Effector memory CD4-positive, alpha-beta T cell (primary cell): ENCODE measurements around the gene IPPK.
"Not testable (repeated sequence)": the region's sequence is repeated elsewhere in the genome, so short reads cannot be mapped to it uniquely, and the experiment has no call there.

Source experiments
- DNase-seq, 3 donors: peaks; one replicate each; pipeline ENCODE4 v3.0.0-alpha.2; 2020
- H3K27ac ChIP-seq: 2 replicates; pipeline ENCODE4 v1.7.0; 2013; ENCODE audit warnings: mild to moderate bottlenecking, low read length, moderate library complexity; ENCODE audit not compliant: insufficient read depth, poor library complexity, severe bottlenecking
- H3K27me3 ChIP-seq: replicated peaks from 2 replicates; pipeline ENCODE4 v1.7.0; 2013; ENCODE audit warnings: mild to moderate bottlenecking, low read length; ENCODE audit not compliant: insufficient read depth, control insufficient read depth, poor library complexity, severe bottlenecking
- H3K36me3 ChIP-seq: 2 replicates; pipeline ENCODE4 v1.7.0; 2013; ENCODE audit warnings: mild to moderate bottlenecking, low read length, moderate library complexity; ENCODE audit not compliant: control insufficient read depth, insufficient read depth
- H3K4me1 ChIP-seq: 2 replicates; pipeline ENCODE4 v1.7.0; 2013; ENCODE audit warnings: low read length, mild to moderate bottlenecking; ENCODE audit not compliant: control insufficient read depth, insufficient read depth, poor library complexity, severe bottlenecking
- H3K4me3 ChIP-seq: 2 replicates; pipeline ENCODE4 v1.7.0; 2013; ENCODE audit warnings: low read length, low read depth, mild to moderate bottlenecking; ENCODE audit not compliant: insufficient read depth, poor library complexity, severe bottlenecking
- H3K9me3 ChIP-seq: 2 replicates; pipeline ENCODE4 v1.7.0; 2013; ENCODE audit warnings: mild to moderate bottlenecking, low read length, moderate library complexity; ENCODE audit not compliant: control insufficient read depth

IPPK gene

DNA sequence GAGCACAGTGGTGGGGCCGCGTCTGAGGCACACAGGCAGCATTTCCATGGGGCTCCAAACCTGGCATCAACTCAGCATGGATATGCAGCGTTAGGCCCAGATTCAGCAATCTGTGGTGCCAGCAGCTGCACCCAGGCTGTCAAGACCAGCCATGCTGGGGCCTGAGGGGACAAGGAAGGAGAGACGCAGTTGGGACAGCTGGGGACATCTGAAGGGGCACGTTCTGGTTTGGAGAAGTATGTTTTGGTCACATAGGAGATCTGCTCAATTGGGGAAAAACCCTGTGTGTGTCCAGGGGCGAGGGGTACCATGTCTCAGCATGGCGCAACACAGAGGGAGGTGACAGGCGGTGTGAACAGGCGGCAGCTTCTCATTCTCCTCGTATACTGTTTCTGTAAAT is 67.5 kb downstream of the IPPK start:
- no peak overlapping the region for H3K27ac ChIP-seq
- no peaks in the 10 kb centered on the region for H3K27me3 ChIP-seq
- H3K36me3 ChIP-seq = no peaks in the 10 kb centered on the region
- no peak overlapping the region for H3K4me3 ChIP-seq
- H3K9me3 ChIP-seq = no peaks in the 10 kb centered on the region
- no peaks in the 10 kb centered on the region for H3K4me1 ChIP-seq
- DNase-seq = no peak

DNA sequence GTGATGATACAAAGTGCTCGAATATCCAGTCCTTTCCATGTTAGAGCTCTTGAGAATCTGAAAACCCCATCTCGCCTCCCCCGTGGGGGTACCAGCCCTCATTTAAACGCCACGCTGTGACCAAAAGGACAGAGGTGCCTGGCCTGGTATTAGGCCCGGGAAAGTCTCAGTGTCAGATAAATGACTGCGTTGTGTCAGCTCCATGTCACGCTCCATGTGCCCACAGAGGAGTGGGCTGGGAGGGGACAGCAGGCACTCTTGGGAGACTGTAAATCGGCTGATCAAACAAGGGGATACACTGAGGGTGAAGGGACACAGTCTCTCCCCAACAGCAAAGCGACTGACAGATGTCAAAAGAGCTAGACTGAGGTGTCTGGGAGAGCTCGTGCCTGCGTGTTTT is 68.5 kb downstream of the IPPK start:
- DNase-seq = no peak
- Histone ChIP-seq H3K4me3 (no peak overlapping the region), H3K27me3 (no peaks in the 10 kb centered on the region), H3K36me3 (no peaks in the 10 kb centered on the region), H3K9me3 (no peaks in the 10 kb centered on the region), H3K27ac (no peak overlapping the region), H3K4me1 (no peaks in the 10 kb centered on the region)

DNA sequence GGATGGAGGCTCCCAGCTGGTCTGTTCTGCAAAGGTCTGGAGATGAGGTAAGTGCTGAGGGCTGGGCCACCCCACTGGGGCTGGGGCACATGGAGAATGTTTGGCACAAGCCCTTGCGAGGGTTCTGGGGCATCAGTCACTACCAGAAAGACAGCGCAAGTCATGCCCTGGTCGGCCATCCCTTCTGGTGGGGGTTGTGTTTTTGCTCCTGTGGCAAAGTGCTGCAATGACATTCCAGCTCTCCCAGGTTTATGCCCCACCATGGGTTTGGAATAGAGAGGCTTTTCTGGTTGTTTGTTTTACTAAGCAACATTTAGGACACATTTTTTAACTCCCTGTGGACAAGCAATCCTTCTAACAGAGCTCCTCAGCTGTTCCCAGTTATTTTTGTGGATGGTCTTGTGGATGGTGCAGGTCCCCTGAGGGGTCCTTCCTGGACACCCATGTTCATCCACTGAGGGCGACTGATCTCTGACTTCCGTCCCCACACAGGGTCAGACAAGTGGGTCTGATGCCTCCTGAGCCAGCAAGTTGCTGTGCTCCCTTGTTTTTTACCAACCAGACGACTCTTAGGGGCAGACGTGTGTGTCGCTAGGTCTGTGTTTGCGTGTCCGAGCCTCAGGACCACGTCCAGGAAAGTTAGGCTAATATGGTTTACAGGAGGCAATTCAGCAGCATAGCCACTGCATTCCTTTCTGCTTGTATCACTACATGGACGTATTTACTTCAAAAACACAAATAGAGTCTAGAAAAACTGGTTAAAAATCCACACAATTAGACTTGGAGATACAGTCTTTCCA is 69.3 kb downstream of the IPPK start:
- H3K4me1 ChIP-seq = no peaks in the 10 kb centered on the region
- no peak overlapping the region for H3K4me3 ChIP-seq
- no peaks in the 10 kb centered on the region for H3K27me3 ChIP-seq
- DNase-seq = no peak
- no peaks in the 10 kb centered on the region for H3K36me3 ChIP-seq
- no peaks in the 10 kb centered on the region for H3K9me3 ChIP-seq
- H3K27ac ChIP-seq = no peak overlapping the region

DNA sequence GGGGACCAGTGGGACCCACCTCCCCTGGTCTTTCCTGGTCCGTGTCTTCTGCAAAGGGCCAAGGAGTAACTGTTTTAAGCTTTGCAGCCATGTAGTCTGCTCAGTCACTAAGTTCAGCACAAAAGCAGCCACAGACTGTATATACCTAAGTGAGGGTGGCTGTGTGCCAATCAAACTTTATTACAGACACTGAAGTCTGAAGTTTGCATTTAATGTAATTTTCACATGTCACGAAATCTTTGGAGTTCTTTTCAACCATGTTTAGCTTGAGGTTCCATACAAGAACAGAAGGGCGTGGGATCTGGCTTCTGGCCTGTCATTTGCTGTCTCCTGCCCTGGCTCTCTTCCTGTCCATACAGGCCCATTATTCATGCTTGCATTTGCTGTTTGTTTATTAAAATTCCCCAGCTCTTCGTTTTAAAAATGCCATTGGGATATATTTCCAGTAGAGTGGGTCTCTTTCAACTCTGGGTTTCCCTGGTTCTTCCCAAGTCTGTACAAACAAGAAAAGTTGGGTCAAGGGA is 69.9 kb downstream of the IPPK start:
- no peak overlapping the region for H3K4me3 ChIP-seq
- DNase-seq = no peak
- H3K27ac ChIP-seq = no peak overlapping the region
- no peaks in the 10 kb centered on the region for H3K4me1 ChIP-seq
- H3K36me3 ChIP-seq = no peaks in the 10 kb centered on the region
- H3K9me3 ChIP-seq = no peaks in the 10 kb centered on the region
- no peaks in the 10 kb centered on the region for H3K27me3 ChIP-seq

DNA sequence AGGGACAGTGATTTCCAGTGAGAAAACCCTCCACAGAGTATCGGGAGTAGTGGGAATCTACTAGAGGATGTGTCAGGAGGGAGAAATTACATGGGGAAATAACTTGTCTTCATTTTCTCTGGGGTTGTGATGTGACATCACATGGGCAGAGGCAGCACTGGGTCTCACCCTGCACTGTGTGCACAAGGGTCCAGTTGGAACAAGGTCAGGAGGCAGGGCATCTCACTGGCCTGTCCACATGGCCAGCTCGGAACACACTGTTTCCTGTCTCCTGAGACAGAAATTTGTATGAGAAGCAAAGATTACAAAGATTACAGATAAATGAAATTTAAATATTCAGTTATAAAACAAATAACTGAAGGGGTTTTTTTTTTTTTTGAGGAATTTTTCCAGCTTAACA is 71.5 kb downstream of the IPPK start:
- H3K27me3 ChIP-seq = no peaks in the 10 kb centered on the region
- H3K36me3 ChIP-seq = no peaks in the 10 kb centered on the region

DNA sequence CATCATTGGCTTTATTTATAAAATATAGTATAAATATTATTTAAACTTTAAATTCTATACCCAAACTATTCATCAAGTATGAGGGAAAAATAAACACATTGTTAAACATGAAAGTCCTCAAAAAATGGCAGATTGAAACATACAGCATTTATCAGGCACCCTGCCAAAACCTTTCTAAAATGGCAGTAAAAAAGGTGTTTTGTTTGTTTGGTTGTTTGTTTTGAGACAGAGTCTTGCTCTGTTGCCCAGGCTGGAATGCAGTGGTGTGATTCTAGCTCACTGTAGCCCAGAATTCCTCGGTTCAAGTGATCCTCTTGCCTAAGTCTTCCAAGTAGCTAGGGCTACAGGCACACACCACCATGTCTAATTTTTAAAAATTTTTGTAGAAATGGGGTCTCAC is 74.0 kb downstream of the IPPK start:
- no peaks in the 10 kb centered on the region for H3K4me1 ChIP-seq
- no peaks in the 10 kb centered on the region for H3K9me3 ChIP-seq
- H3K36me3 ChIP-seq = no peaks in the 10 kb centered on the region
- no peak for DNase-seq
- no peak overlapping the region for H3K4me3 ChIP-seq
- H3K27ac ChIP-seq = no peak overlapping the region
- H3K27me3 ChIP-seq = no peaks in the 10 kb centered on the region

More for the DNA sequence above, 71.5 kb downstream of the IPPK start:
- Histone ChIP-seq H3K4me3 (no peak overlapping the region), H3K9me3 (no peaks in the 10 kb centered on the region), H3K4me1 (no peaks in the 10 kb centered on the region), H3K27ac (no peak overlapping the region)
- DNase-seq = no peak

DNA sequence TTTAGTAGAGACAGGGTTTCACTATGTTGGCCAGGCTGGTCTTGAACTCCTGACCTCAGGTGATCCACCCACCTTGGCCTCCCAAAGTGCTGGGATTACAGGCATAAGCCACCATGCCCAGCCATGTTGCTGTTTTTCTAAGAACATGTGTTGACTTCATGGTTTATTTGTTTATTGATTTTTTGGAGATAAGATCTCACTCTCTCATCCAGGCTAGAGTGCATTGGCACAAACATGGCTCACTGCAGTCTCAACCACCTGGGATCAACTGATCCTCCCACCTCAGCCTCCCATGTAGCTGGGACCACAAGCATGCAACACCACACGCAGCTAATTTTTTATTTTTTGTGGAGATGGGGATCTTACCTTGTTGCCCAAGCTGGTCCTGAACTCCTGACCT is 74.9 kb downstream of the IPPK start:
- not testable (repeated sequence) for H3K27me3 ChIP-seq, H3K4me3 ChIP-seq, H3K27ac ChIP-seq, H3K36me3 ChIP-seq, H3K9me3 ChIP-seq, H3K4me1 ChIP-seq, DNase-seq

DNA sequence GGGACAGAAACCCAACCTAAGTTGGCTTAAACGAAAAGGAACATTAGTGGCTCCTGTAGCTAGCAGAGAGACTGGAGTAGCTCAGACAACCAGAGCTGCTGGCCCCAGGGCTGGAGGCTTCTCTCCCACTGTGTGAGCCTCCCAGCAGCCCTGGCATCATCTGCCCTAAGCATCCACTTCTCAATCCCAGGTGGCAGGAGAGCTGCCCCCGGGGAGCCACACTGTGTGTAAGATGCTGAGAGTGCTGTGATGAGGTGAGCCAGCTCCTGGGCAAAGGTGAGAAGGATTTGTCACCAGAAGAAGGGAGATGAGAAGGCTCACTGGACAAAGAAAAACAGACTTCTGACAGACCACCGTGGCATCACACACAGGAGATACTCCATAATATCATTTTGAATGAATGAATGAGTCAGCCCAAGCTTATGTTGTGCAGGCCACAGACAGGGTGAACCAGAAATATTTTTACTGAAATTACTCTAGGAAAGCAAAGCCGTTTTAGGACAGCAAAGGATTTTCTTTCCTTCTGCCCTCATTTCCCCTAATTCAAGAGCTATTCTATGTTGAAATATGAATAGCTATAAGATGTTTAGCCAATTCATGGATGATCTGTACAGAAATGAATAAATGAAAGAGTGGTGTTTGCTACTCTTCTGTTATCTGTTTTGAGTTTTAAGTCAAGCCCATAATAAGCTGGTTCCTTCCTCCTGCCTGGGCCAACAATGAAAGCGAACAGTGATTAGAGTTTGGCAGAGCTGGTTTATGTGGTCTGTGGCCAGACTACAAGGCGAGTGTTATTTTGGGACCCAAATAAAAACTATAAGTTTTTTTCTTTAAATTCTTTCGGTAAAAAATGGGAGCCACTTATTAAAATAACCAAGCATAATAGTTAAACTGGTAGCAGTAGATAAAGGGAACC is 76.7 kb downstream of the IPPK start:
- Histone ChIP-seq H3K27ac (no peak overlapping the region), H3K4me1 (no peaks in the 10 kb centered on the region), H3K4me3 (no peak overlapping the region), H3K9me3 (no peaks in the 10 kb centered on the region), H3K36me3 (no peaks in the 10 kb centered on the region), H3K27me3 (no peaks in the 10 kb centered on the region)
- no peak for DNase-seq

DNA sequence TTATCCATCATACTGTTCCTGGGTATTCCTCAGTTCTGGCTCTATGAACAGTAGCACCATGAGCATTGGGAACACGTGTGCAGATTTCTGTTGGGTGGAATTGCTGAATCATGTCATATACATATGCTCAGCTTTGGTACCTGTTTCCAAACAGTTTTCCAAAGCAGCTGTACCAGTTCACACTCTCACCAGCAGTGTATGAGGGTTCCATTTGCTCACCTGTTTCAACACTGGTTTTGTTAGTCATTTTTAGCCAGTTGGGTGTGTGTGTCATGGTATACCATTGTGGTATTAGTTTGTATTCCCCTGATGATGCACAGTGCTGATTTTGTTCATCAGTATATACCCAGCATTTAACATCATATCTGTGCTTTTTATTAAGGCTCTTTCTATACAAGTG is 77.4 kb downstream of the IPPK start:
- no peak for DNase-seq
- no peaks in the 10 kb centered on the region for H3K9me3 ChIP-seq
- no peak overlapping the region for H3K27ac ChIP-seq
- H3K36me3 ChIP-seq = no peaks in the 10 kb centered on the region
- no peaks in the 10 kb centered on the region for H3K27me3 ChIP-seq
- no peak overlapping the region for H3K4me3 ChIP-seq
- H3K4me1 ChIP-seq = no peaks in the 10 kb centered on the region

DNA sequence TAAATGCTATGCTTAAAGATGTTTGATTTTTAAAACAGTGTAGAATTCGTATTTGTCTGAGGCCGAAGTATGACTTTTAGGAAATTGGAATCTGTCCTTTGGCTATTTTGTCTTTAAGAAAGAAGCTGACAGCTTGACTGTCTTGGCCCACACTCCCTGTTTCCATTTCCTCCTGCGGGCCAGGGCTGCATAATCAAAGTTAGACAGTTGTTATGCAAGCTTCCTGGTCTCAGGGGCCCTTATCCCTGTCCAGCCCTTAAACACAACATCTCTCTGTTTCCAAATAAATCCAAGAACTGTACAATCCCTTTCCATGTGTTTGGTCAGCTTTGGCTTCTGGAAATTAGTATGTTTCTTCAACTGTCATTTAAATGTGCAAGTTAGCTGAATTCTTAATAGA is 79.6 kb downstream of the IPPK start:
- H3K4me1 ChIP-seq = no peaks in the 10 kb centered on the region
- no peaks in the 10 kb centered on the region for H3K36me3 ChIP-seq
- DNase-seq = no peak
- H3K27ac ChIP-seq = no peak overlapping the region
- H3K4me3 ChIP-seq = no peak overlapping the region
- no peaks in the 10 kb centered on the region for H3K27me3 ChIP-seq
- H3K9me3 ChIP-seq = no peaks in the 10 kb centered on the region
